ENCODE data around the gene PRAMEF2.
"Not testable (repeated sequence)": the region's sequence is repeated elsewhere in the genome, so short reads cannot be mapped to it uniquely, and the experiment has no call there.

The PRAMEF2 gene

DNA sequence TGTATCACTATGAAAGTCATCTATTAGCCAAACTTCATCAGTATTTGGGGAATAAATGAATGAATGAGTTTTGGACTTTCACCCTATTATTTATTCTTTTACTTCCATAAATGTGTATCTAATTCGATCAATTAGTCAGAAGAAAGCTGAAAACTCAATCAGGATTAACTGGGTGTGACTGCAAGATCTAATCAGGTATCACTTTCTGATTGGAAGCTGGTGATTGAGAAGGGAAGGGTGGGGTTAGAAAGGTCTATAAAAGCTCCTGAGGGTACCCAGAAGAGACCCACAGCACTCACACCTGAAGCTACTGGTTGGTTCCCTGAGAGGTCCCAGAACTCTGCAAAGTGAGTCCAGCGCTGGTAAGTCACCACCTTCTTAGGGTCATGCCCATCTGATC, at the start of gene PRAMEF2:
PRAMEF2 (plus strand) TSS at position 301 of the 400 bp plus-strand sequence. CDS start 1,924 bp downstream, outside the sequence.
- DNase-seq: not testable (repeated sequence)

- DNase-seq: no peak
Measured at GRCh38 chr1:12809933-12810332, 47.0 kb upstream of the PRAMEF2 start.

DNA sequence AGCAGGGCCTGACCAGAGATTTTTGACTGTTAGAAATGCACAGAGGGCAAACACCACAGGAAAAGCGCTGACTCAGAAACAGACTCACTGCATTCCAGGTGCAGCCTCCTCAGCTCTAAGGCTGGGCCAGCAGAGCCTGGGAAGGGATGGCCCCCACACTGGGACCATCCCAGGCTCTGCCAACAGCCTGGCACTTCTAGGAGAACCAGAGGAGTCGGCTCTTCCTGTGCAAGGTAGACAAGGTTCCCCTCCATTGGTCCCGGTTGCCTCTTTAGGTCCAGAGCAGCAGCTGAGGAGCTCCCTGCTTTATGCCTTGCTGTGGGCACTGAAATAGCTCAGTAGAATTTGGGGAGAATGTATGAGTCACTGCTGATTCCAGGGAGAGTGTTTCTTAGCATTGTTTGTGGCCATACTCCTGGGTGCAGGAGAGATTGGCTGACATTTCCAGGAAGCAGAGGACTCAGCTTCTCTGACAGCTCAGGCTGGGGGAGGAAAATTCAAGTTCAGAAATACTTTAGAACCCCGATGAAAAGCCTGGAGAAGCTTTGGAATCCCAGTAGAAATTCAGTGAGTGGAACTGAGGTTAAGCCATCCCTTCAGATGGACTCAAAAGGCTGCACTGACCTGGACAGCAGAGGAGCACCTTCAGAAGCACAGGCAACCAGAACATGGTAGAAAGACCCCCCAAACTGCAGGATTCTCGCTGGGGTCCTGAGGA, 46.0 kb upstream of the PRAMEF2 start:
- no peak for DNase-seq

DNA sequence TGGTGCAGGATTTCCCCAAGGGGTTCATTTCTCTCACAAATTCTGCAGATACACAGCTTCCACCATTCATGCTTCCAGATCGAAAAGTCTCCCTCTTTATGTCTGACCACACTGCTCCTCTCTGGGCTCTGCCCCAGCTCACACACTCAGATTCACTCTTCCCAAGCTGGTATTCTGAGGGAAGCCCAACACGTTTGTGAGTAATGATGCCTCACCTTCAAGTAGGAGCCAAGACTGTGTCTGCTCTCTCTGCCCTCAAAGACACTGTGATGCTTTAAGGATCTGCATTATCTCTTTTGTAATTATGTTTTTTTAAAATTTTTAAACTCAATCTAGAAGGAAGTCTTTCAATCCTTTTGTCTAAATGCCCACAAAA, 45.5 kb upstream of the PRAMEF2 start:
- no peak for DNase-seq

GRCh38 chr1:12819061-12819460, 37.8 kb upstream of the PRAMEF2 start:
- DNase-seq: not testable (repeated sequence)

GRCh38 chr1:12831310-12831709, 25.6 kb upstream of the PRAMEF2 start, which contains the start of gene PRAMEF11:
Gene PRAMEF11, minus strand, starts transcription at chr1:12831410. Its CDS starts 2,621 bp downstream, at chr1:12828789.
- DNase-seq: not testable (repeated sequence)

GRCh38 chr1:12833251-12833650, 23.6 kb upstream of the PRAMEF2 start:
- not testable (repeated sequence) for DNase-seq

GRCh38 chr1:12848620-12849019, 8.3 kb upstream of the PRAMEF2 start, which contains the start of gene HNRNPCL1:
Gene HNRNPCL1, minus strand, starts transcription at chr1:12848720. Its CDS starts 431 bp downstream, at chr1:12848289.
- not testable (repeated sequence) for DNase-seq

GRCh38 chr1:12851779-12852178, 5.1 kb upstream of the PRAMEF2 start:
- no peak for DNase-seq

DNA sequence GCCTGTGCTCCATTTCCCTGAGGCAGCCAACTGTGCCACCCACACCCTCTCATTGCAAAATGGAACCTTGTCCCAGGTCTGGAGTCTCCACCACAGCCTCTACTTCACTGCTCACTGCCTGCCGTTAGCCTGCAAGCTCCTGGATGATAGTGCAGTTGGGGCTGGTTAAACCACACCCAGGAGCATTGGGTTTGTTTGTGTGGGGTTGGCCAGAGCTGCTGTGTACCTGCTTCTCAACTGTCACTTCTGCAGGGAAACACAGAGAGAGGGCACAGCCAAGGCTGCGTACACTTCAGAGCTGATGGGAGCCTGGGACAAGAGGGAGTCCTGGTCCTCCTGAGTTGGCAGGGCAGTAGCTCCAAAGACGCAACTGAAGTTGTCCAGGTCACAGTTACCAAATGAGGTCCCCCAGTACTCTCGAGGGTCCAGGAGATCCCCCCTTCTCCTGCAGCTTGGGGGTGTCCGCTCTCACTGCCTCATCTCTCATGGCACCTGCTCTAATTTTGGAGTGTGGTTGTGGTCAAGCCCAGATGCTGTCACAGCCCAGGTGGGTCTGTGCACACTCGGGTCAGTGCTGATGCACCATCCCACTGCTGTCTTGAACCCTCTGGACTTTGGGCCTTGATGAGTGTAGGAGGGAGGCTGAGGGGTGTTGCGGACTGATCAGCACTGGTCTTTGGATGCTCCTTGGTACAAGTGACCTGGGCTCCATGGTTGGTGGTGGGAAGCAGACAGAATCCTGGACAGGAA, 6.4 kb downstream of the PRAMEF2 start:
- not testable (repeated sequence) for DNase-seq

GRCh38 chr1:12878453-12878852, 21.6 kb downstream of the PRAMEF2 start:
- not testable (repeated sequence) for DNase-seq

- not testable (repeated sequence) for DNase-seq
Measured at GRCh38 chr1:12886101-12886500, 29.2 kb downstream of the PRAMEF2 start, which contains the start of gene PRAMEF4. Gene PRAMEF4, minus strand, starts transcription at chr1:12886201. Its CDS starts 2,807 bp downstream, at chr1:12883394.

- not testable (repeated sequence) for DNase-seq
Measured at GRCh38 chr1:12898170-12898569, 41.3 kb downstream of the PRAMEF2 start, which contains the start of gene PRAMEF10. Gene PRAMEF10, minus strand, starts transcription at chr1:12898270. Its CDS starts 2,423 bp downstream, at chr1:12895847.

DNA sequence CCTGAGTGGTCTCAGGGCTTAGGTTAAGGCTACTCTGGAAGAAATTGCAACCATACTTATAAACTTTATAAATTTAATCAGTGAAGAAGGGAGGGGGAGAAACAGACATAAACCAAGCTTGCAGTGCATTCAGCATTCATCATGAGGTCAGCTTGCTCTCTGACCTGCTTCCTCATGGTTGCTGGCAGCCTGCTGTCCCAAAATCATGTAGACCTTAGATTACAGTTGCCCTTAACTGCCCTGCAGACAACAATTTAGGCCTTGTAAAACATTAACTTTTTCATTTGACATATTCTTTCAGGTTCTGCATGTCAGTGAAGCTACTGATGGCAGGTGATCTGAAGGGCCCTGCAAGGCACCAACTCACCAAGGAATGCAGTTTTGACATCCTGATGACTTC, 42.3 kb downstream of the PRAMEF2 start:
- DNase-seq: not testable (repeated sequence)

DNA sequence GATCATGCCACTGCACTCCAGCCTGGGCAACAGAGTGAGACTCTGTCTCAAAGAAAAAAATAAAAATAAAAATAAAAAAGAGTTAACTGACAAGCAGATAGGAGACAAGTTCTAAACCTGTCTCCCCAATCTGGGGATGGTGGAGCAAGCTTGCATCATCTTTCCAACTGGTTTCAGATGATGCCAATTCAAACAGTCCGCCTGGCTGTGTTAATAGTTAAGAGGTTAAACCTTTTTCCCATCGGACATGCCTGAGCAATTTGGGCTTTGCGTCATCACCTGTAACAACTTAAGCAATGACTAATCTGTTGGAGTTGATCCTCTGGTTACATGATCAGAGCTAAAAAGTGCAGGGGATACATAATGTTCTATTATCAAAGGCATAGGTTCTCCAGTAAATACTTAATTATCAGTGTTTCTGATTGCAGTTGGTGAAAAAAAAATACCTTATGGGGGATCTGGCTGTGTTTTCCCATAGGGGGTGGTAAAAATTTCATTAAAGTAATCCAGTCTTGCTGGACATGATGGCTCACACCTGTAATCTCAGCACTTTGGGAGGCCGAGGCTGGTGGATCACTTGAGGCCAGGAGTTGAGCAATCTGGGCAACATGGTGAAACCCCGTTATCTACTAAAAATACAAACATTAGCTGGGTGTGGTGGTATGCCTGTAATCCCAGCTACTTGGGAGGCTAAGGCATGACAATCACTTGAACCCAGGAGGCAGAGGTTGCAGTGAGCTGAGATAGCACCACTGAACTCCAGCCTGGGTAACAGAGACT, 47.1 kb downstream of the PRAMEF2 start:
- not testable (repeated sequence) for DNase-seq

All from activated naive CD4-positive, alpha-beta T cell (primary cell).